GM18861 (cell line): ENCODE measurements around the gene CANX.

ENCODE experiments used
- ATAC-seq: cut with Tn5 transposase; IDR thresholded peaks from one replicate; pipeline ENCODE4 v1.9.1; 2021; ENCODE audit not compliant: unreplicated experiment

Gene CANX

DNA sequence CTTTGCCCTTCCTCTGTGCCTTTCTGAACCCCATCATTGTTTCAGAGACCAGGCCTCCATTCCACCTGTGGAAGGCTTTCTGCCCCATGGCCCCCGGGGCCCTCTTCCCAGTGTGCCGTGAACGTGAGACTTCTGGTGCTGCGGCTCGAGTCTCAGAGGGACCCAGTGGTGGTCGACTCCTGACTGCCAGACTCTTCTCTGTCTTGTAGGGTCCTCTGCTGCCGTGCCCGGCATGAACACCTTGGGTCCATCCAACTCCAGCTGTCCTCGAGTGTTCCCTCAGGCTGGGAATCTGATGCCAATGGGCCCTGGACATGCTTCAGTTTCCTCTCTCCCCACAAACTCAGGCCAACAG, 74.9 kb downstream of the CANX start:
- ATAC-seq: no peak

DNA sequence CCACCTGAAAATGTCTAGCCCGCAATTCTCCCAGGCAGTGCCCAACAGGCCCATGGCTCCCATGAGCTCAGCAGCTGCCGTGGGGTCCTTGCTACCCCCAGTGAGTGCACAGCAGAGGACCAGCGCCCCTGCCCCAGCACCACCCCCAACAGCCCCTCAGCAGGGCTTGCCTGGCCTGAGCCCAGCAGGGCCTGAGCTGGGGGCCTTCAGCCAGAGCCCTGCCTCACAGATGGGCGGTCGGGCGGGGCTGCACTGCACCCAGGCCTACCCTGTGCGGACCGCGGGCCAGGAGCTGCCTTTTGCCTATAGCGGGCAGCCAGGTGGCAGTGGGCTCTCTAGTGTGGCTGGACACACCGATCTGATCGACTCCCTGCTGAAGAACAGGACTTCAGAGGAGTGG, 75.7 kb downstream of the CANX start:
- no peak for ATAC-seq

DNA sequence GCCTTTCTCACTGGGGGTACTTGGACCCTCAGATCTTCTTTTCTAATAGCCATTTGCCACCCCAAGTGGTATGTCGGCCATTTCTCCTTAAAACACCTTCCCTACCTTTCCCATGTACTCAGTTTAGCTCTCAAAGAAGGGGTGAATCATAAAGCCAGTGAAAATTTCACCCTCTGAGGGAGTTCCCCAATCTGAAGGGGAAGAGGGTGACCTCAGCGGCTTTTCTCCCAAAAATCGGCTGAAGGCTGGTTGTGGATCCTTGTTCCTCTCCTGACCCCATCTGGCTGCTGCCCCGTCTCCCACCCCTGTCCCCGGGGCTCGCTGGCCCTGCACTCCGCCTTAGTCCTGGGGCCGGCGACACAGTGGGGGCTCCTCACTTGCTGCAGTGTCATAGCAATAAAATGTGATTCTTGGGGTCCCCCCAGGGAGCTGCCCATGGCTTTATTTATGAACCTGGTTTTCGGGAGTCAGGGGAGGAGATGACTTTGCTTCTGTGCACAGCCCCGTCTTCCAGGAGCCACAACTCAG, 77.7 kb downstream of the CANX start:
- no peak for ATAC-seq

DNA sequence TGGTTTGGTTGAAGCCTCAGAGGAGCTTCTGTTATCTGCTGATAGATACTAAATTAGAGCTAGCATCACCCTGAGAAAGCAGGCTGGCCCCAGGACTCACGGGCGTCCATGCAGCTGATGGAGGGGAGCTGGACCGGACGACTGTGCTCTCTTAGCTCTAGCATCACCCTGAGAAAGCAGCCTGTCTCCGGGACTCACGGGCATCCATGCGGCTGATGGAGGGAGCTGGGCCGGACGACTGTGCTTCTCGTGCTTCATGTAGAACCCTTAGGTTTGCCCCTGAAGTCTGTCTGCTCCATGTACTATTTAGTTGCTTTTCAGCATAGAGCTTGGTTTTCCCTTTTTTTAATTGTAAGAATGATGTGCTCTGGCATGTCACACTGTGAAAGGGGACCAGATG, 78.7 kb downstream of the CANX start:
- ATAC-seq: no peak

DNA sequence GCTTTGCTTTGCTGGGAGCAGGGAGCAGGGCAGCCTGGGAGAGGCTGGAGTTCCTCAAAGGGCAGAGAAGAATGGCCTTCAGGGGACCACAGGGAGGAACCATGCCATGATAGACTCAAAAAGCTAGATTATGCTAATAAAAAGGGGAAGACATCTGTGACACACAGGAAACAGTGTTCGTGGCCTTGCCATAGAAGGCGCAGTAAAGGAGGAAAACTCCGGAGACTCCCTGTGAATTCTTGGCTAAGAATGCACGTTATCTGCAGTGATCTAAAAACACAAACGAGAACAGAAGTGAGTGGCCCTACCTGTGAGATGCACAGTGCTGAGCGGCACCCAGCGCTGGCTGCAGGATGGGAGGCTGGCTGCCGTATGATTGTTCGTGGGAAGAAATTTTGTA, 79.1 kb downstream of the CANX start:
- ATAC-seq: no peak

DNA sequence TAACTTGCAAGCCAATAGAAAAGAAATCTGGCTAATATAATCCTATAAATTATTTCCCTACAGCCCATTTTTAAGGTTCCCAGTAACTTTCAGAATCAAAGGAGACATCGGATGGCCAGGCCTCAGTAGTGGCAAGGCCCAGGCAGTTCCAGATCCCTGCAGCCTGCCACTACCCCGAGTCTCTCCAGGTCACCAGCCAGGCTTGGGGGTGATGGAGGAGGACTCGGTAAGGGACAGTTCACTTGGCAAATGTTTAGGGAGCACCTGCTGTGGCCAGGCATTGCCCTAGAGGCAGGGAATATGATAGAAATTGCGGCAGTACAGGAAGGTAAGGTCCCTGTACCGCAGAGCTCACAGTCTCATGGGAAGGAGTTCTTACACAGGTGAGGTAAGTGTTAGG, 79.8 kb downstream of the CANX start:
- no peak for ATAC-seq

DNA sequence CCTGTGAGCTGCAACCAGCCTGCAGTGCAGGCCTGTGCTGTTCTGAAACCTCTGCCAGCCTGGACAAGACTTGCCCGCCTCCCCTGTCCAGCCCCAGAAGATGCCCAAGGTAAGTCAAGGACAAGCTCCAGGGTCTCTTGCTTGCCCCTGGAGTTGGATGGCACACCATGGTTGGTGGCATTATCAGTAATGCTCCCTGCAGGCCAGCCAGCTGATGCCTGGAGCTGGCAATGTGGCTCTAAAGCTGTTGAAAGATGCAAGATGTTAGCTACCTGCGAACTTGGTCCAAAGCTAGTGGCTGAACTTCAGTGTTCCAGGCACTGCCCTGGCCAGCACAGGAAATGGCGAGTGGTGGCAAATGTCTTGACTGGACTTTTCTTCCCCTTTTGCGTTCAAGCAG, 81.1 kb downstream of the CANX start:
- ATAC-seq: no peak

DNA sequence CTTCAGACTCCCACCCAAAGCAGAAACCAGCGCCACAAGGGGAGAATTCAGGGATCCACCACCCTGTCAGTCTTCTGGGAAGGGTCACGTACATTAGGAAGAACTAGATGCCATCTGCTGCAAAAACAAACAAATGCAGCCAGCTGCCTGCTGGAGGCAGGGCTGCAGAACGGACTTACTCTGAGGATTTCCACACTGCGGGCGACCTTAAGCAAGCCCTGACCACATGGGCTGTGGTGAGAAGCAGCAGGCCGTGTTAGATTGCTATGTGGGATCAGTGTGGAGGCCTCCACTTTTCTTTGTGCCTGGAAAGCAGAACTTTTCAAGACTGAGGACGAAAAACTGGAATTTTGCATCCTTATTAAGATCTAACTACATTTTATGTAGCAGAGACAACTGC, 81.6 kb downstream of the CANX start:
- ATAC-seq: no peak
